Loucy (cell line): ENCODE results near the gene KIRREL1.
A peak's percentile ranks its signal among the peaks of the same experiment; 100 is the strongest.

Experiments
- H2AFZ ChIP-seq: fragments of 200-600 bp; sonication (generic); 2 replicates; pipeline ENCODE4 v1.6.0; 2016; ENCODE audit warnings: antibody characterized with exemption, mild to moderate bottlenecking, low read length, moderate library complexity
- H3F3A ChIP-seq: fragments of 200-600 bp; 2 replicates; pipeline ENCODE4 v1.6.0; 2016; ENCODE audit warnings: antibody characterized with exemption, low read depth, mild to moderate bottlenecking
- H3K27me3 ChIP-seq: fragments of 200-600 bp; sonication (generic); 2 replicates; pipeline ENCODE4 v1.6.1; 2014; ENCODE audit warnings: low read length, mild to moderate bottlenecking; ENCODE audit not compliant: insufficient read depth, poor library complexity, severe bottlenecking
- H3K36me3 ChIP-seq: fragments of 200-600 bp; sonication (generic); 2 replicates; pipeline ENCODE4 v1.6.1; 2016; ENCODE audit warnings: low read length; ENCODE audit not compliant: insufficient read depth
- H3K4me1 ChIP-seq: fragments of 200-600 bp; sonication (generic); 2 replicates; pipeline ENCODE4 v1.5.1; 2014; ENCODE audit warnings: low read length, mild to moderate bottlenecking; ENCODE audit not compliant: insufficient read depth, poor library complexity, severe bottlenecking
- H3K4me2 ChIP-seq: fragments of 200-600 bp; sonication (generic); 2 replicates; pipeline ENCODE4 v1.6.0; 2014; ENCODE audit warnings: antibody characterized with exemption, low read length, low read depth, mild to moderate bottlenecking; ENCODE audit not compliant: poor library complexity, severe bottlenecking
- H3K4me3 ChIP-seq: fragments of 200-600 bp; sonication (generic); 2 replicates; pipeline ENCODE4 v1.5.1; 2014; ENCODE audit warnings: low read length, mild to moderate bottlenecking, mixed read lengths; ENCODE audit not compliant: poor library complexity, severe bottlenecking
- H3K79me2 ChIP-seq: fragments of 200-600 bp; sonication (generic); 2 replicates; pipeline ENCODE4 v1.6.1; 2014; ENCODE audit warnings: low read length; ENCODE audit not compliant: insufficient read depth
- H3K9ac ChIP-seq: fragments of 200-600 bp; sonication (generic); 2 replicates; pipeline ENCODE4 v1.6.0; 2014; ENCODE audit warnings: mild to moderate bottlenecking, low read depth, low read length, moderate library complexity; ENCODE audit not compliant: poor library complexity, severe bottlenecking
- H3K9me2 ChIP-seq: fragments of 200-600 bp; sonication (generic); replicated peaks from 2 replicates; pipeline ENCODE4 v1.6.1; 2016; ENCODE audit warnings: low read depth, low read length, mixed read lengths
- H3K9me3 ChIP-seq: fragments of 200-600 bp; sonication (generic); 2 replicates; pipeline ENCODE4 v1.6.1; 2014; ENCODE audit warnings: mild to moderate bottlenecking, antibody characterized with exemption, low read length, low read depth; ENCODE audit not compliant: insufficient read depth
- H4K20me1 ChIP-seq: fragments of 200-600 bp; sonication (generic); 2 replicates; pipeline ENCODE4 v1.6.0; 2014; ENCODE audit warnings: antibody characterized with exemption, low read length, mild to moderate bottlenecking; ENCODE audit not compliant: insufficient read depth, poor library complexity, severe bottlenecking
- EZH2phosphoT487 ChIP-seq: fragments of 200-600 bp; IDR thresholded peaks from 2 replicates; pipeline ENCODE4 v1.6.1; 2018; ENCODE audit warnings: antibody characterized with exemption, mild to moderate bottlenecking, moderate library complexity, borderline replicate concordance
- TF ChIP-seq, protein P1 (sequence below): fragments of 200-600 bp; sonication (generic); conservative IDR thresholded peaks from 2 replicates; pipeline ENCODE4 v1.5.1; 2014; ENCODE audit warnings: mild to moderate bottlenecking, antibody characterized with exemption, low read length

Gene KIRREL1

DNA sequence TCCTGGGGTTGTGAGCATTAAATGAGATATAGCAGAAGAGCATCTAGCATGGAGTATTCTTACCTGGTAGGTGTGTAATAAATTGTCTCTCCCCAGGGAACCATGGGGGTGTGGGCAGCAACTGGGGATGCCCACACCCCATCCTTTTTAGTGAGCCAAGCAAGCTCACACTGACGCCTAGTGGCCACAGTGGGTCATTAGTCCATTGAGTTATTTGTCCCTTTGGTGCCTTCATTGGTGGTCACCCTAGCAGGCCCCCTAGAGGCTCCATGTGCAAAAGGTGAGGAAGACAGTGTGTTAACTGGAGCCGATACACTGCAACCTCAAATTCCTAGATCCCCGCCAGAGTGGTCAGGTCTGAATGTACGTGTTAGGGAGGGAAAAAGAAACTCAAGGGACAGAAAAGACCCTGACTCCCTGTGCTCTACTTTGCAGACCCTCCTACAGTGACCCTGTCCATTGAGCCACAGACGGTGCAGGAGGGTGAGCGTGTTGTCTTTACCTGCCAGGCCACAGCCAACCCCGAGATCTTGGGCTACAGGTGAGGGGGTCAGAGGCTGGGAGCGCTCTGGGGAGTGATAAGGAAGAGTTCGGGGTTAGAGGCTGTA, 94.0 kb downstream of the KIRREL1 start:
- Histone ChIP-seq H3K4me2 (no peak overlapping the region), H3K27me3 (no peaks in the 10 kb centered on the region), H3K9me3 (no peaks in the 10 kb centered on the region), H3K36me3 (no peaks in the 10 kb centered on the region), H3K9me2 (no peaks in the 10 kb centered on the region), H3K4me3 (no peak overlapping the region), H3K79me2 (no peaks in the 10 kb centered on the region), H3K4me1 (no peaks in the 10 kb centered on the region), H4K20me1 (no peaks in the 10 kb centered on the region), H3K9ac (no peak overlapping the region), H3F3A (no peaks in the 10 kb centered on the region), H2AFZ (no peak overlapping the region)
- no peak for TF ChIP-seq EZH2phosphoT487
- TF ChIP-seq, protein P1, sequence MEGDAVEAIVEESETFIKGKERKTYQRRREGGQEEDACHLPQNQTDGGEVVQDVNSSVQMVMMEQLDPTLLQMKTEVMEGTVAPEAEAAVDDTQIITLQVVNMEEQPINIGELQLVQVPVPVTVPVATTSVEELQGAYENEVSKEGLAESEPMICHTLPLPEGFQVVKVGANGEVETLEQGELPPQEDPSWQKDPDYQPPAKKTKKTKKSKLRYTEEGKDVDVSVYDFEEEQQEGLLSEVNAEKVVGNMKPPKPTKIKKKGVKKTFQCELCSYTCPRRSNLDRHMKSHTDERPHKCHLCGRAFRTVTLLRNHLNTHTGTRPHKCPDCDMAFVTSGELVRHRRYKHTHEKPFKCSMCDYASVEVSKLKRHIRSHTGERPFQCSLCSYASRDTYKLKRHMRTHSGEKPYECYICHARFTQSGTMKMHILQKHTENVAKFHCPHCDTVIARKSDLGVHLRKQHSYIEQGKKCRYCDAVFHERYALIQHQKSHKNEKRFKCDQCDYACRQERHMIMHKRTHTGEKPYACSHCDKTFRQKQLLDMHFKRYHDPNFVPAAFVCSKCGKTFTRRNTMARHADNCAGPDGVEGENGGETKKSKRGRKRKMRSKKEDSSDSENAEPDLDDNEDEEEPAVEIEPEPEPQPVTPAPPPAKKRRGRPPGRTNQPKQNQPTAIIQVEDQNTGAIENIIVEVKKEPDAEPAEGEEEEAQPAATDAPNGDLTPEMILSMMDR = peak; percentile 100

DNA sequence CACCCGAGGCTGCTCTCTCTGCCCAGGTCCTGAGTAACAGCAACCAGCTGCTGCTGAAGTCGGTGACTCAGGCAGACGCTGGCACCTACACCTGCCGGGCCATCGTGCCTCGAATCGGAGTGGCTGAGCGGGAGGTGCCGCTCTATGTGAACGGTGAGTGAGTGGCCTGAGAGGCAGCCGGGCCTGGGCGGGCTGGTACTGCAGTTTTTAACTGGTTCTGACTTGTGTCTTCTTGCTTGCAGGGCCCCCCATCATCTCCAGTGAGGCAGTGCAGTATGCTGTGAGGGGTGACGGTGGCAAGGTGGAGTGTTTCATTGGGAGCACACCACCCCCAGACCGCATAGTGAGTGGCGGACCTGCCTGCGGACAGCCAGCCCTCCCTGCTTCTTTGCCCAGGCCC, 96.0 kb downstream of the KIRREL1 start:
- no peak for TF ChIP-seq EZH2phosphoT487
- TF ChIP-seq, protein P1 = no peak
- H3K4me3 ChIP-seq = no peak overlapping the region
- H3K27me3 ChIP-seq = no peaks in the 10 kb centered on the region
- H3K9me2 ChIP-seq = no peaks in the 10 kb centered on the region
- no peaks in the 10 kb centered on the region for H3K9me3 ChIP-seq
- no peaks in the 10 kb centered on the region for H3K4me1 ChIP-seq
- H3F3A ChIP-seq = no peaks in the 10 kb centered on the region
- H3K79me2 ChIP-seq = no peaks in the 10 kb centered on the region
- H3K4me2 ChIP-seq = no peak overlapping the region
- no peaks in the 10 kb centered on the region for H3K36me3 ChIP-seq
- no peaks in the 10 kb centered on the region for H4K20me1 ChIP-seq
- H2AFZ ChIP-seq = no peak overlapping the region
- no peak overlapping the region for H3K9ac ChIP-seq

DNA sequence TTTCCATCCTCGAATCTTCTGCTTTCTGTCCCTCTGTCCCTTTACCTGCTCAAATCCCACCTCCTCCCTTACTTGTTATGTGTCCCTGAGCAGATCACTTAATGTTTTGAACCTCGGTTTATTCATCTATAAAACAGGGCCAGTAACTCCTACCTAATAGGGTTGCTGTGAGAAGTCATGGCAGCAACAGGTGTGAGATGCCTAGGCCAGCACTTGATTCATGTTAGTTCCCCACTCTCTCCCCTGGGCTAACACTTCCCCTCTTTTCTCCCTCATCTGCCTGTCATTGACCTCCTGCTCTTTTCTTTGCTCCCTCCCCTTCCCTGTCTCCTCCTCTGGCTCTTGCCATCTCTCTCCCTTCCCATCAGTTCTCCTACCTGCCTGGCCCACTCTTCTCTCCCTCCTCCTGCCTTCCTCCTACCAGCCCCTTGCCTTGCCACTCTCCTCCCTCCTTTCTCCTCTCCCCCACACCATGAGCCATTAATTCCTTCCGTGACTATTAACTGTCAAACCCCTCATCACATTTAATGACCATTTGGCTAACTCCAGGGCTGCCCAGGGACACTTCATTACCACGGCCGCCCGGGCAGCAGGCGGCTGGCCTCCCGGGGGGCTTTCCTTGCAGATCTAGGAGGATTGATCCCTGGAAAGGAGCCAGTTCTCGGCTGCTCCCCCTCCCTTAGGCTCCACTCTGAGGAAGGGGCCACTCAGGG, 96.6 kb downstream of the KIRREL1 start:
- no peaks in the 10 kb centered on the region for H3K9me3 ChIP-seq
- H3K27me3 ChIP-seq = no peaks in the 10 kb centered on the region
- TF ChIP-seq, protein P1 = no peak
- TF ChIP-seq EZH2phosphoT487 = no peak
- H3K4me3 ChIP-seq = no peak overlapping the region
- H3K9me2 ChIP-seq = no peaks in the 10 kb centered on the region
- H3F3A ChIP-seq = no peaks in the 10 kb centered on the region
- no peak overlapping the region for H3K9ac ChIP-seq
- H2AFZ ChIP-seq = no peak overlapping the region
- H3K79me2 ChIP-seq = no peaks in the 10 kb centered on the region
- no peaks in the 10 kb centered on the region for H3K36me3 ChIP-seq
- H3K4me1 ChIP-seq = no peaks in the 10 kb centered on the region
- H4K20me1 ChIP-seq = no peaks in the 10 kb centered on the region
- H3K4me2 ChIP-seq = no peak overlapping the region
